HepG2 (cell line): Measurements from ENCODE around the gene EIF4G3. TPM values are rescaled to one million over a fixed set of nuclear protein-coding genes. Genes with fewer than 3 reads are reported as not detected.

ENCODE experiments used
- AKAP8 ChIP-seq: sonication (generic); formaldehyde crosslinking; IDR thresholded peaks from 2 replicates; pipeline ENCODE4 v1.5.1; 2020; ENCODE audit warnings: mild to moderate bottlenecking, missing genetic modification reagents
- E2F2 ChIP-seq: sonication (generic); formaldehyde crosslinking; IDR thresholded peaks from 2 replicates; pipeline ENCODE4 v1.4.0; 2020; ENCODE audit warnings: missing genetic modification reagents, borderline replicate concordance
- FIP1L1 ChIP-seq: fragments of 200-400 bp; formaldehyde crosslinking; IDR thresholded peaks from 2 replicates; pipeline ENCODE4 v1.6.1; 2018; ENCODE audit warnings: low read depth, mild to moderate bottlenecking, low read length, moderate library complexity, borderline replicate concordance; ENCODE audit not compliant: insufficient read depth
- FOXA1 ChIP-seq, 2 experiments: fragments of 450-650 bp in 1 of 2; sonication (generic) in 1 of 2; formaldehyde crosslinking in 1 of 2; IDR thresholded peaks; 2 replicates each; pipeline versions ENCODE4 v1.4.0 to v1.6.1; 2016 to 2020; ENCODE audit warnings: missing genetic modification reagents in 1 of 2
- GABPB1 ChIP-seq: IDR thresholded peaks from 2 replicates; pipeline ENCODE4 v1.6.1; 2016; ENCODE audit warnings: mild to moderate bottlenecking, missing genetic modification reagents, moderate library complexity, missing compliant biosample characterization
- GZF1 ChIP-seq: sonication (generic); formaldehyde crosslinking; IDR thresholded peaks from 2 replicates; pipeline ENCODE4 v1.5.1; 2020; ENCODE audit warnings: mild to moderate bottlenecking, missing genetic modification reagents
- HOXD1 ChIP-seq: sonication (generic); formaldehyde crosslinking; IDR thresholded peaks from 2 replicates; pipeline ENCODE4 v1.5.0; 2020; ENCODE audit warnings: missing genetic modification reagents
- KAT7 ChIP-seq: IDR thresholded peaks from 2 replicates; pipeline ENCODE4 v1.6.1; 2018; ENCODE audit warnings: borderline replicate concordance, missing compliant biosample characterization
- KLF12 ChIP-seq: sonication (generic); formaldehyde crosslinking; IDR thresholded peaks from 2 replicates; pipeline ENCODE4 v1.4.0; 2020; ENCODE audit warnings: missing genetic modification reagents, borderline replicate concordance
- RBM39 ChIP-seq: fragments of 200-400 bp; formaldehyde crosslinking; IDR thresholded peaks from one replicate; pipeline ENCODE4 v1.6.1; 2018; ENCODE audit warnings: antibody characterized with exemption, mild to moderate bottlenecking, low read depth, low read length; ENCODE audit not compliant: poor library complexity, severe bottlenecking
- SMARCC2 ChIP-seq: fragments of 450-650 bp; IDR thresholded peaks from 2 replicates; pipeline ENCODE4 v1.6.1; 2017; ENCODE audit warnings: antibody characterized with exemption, mild to moderate bottlenecking
- SP4 ChIP-seq: sonication (generic); formaldehyde crosslinking; IDR thresholded peaks from 2 replicates; pipeline ENCODE4 v1.8.1; 2023; ENCODE audit warnings: mild to moderate bottlenecking, missing genetic modification reagents
- SP5 ChIP-seq: IDR thresholded peaks from 2 replicates; pipeline ENCODE4 v1.6.1; 2016; ENCODE audit warnings: low read depth, borderline replicate concordance
- TAF1 ChIP-seq: sonication (generic); formaldehyde crosslinking; IDR thresholded peaks from 2 replicates; pipeline ENCODE4 v1.4.0; 2020; ENCODE audit warnings: missing genetic modification reagents
- TBP ChIP-seq: sonication (generic); formaldehyde crosslinking; IDR thresholded peaks from 2 replicates; pipeline ENCODE4 v1.5.0; 2020; ENCODE audit warnings: missing genetic modification reagents
- UBTF ChIP-seq: sonication (generic); formaldehyde crosslinking; IDR thresholded peaks from 2 replicates; pipeline ENCODE4 v1.4.0; 2020; ENCODE audit warnings: mild to moderate bottlenecking, missing genetic modification reagents
- WIZ ChIP-seq: sonication (generic); formaldehyde crosslinking; IDR thresholded peaks from 2 replicates; pipeline ENCODE4 v1.5.1; 2020; ENCODE audit warnings: mild to moderate bottlenecking, missing genetic modification reagents
- ZIK1 ChIP-seq: sonication (generic); formaldehyde crosslinking; IDR thresholded peaks from 2 replicates; pipeline ENCODE4 v1.5.0; 2020; ENCODE audit warnings: mild to moderate bottlenecking, low read depth, missing genetic modification reagents, borderline replicate concordance
- ZMYM4 ChIP-seq: sonication (generic); formaldehyde crosslinking; IDR thresholded peaks from 2 replicates; pipeline ENCODE4 v1.8.1; 2023; ENCODE audit warnings: mild to moderate bottlenecking, missing genetic modification reagents
- ZNF530 ChIP-seq: sonication (generic); formaldehyde crosslinking; IDR thresholded peaks from 2 replicates; pipeline ENCODE4 v1.5.0; 2020; ENCODE audit warnings: low read depth, mild to moderate bottlenecking, missing genetic modification reagents
- ZNF749 ChIP-seq: sonication (generic); formaldehyde crosslinking; IDR thresholded peaks from 2 replicates; pipeline ENCODE4 v1.8.0; 2022; ENCODE audit warnings: mild to moderate bottlenecking, missing genetic modification reagents, moderate library complexity, borderline replicate concordance
- ZNF770 ChIP-seq: sonication (generic); formaldehyde crosslinking; IDR thresholded peaks from 2 replicates; pipeline ENCODE4 v1.5.0; 2020; ENCODE audit warnings: mild to moderate bottlenecking, missing genetic modification reagents
- ZNF782 ChIP-seq: sonication (generic); formaldehyde crosslinking; IDR thresholded peaks from 2 replicates; pipeline ENCODE4 v1.4.0; 2020; ENCODE audit warnings: missing genetic modification reagents, mild to moderate bottlenecking, borderline replicate concordance
- ZNF788 ChIP-seq: sonication (generic); formaldehyde crosslinking; IDR thresholded peaks from 2 replicates; pipeline ENCODE4 v1.5.0; 2020; ENCODE audit warnings: mild to moderate bottlenecking, missing genetic modification reagents, borderline replicate concordance
- polyA plus RNA-seq, 8 experiments: library from polyadenylated mRNA; depleted of rRNA in 3 of 8; stranded (reverse) in 7 of 8; unstranded in 1 of 8; fragments of >200 nt; fragmentation: Illumina TruSeq in 4 of 8; extraction: Trizol in 4 of 8; gene quantifications; 2 replicates each; pipeline versions ENCODE4 v1.2.1 to v1.2.3, GENCODE V29; 2011 to 2016; ENCODE audit warnings: low read depth in 4 of 8, missing spikeins in 1 of 8, mixed read lengths in 1 of 8; ENCODE audit not compliant: insufficient read depth in 1 of 8
- total RNA-seq, 5 experiments: library from RNA; depleted of rRNA; stranded (reverse); fragments of >200 nt; fragmentation: Illumina TruSeq; extraction: Trizol; gene quantifications; 2 replicates each; pipeline ENCODE4 v1.2.3, GENCODE V29; 2016; ENCODE audit warnings: low read depth in 1 of 5

The EIF4G3 gene
- total and polyA plus RNA-seq, 2 of the 13 experiments (the other 11 are each of a cell fraction or from before 2014, with no cell fraction given): 22.2 to 27.6 TPM

- TF ChIP-seq ZNF770 (CRISPR knock-in tag): 0 out of 2 replicates have a peak, but pooled peaks have one; percentile 0
- no peak for TF ChIP-seq ZIK1 (CRISPR knock-in tag)
- TF ChIP-seq E2F2 (CRISPR knock-in tag): peak; percentile 70; the same call in 1 of the 2 replicates
- no peak for TF ChIP-seq GZF1 (CRISPR knock-in tag)
- no peak for TF ChIP-seq FIP1L1
- TF ChIP-seq WIZ: no peak
- no peak for TF ChIP-seq FOXA1 (IDR thresholded peaks at IDR 0.05)
- TF ChIP-seq FOXA1 (CRISPR knock-in tag; IDR thresholded peaks at IDR 0.05): no peak
- TF ChIP-seq TBP (CRISPR knock-in tag): no peak
- peak; percentile 2 for TF ChIP-seq RBM39
- no peak for TF ChIP-seq ZNF782 (CRISPR knock-in tag)
- peak; percentile 55; the same call in 1 of the 2 replicates for TF ChIP-seq KLF12
- TF ChIP-seq TAF1 (CRISPR knock-in tag): peak; percentile 66
- no peak for TF ChIP-seq ZNF749 (CRISPR knock-in tag)
- 0 out of 2 replicates have a peak, but pooled peaks have one; percentile 19 for TF ChIP-seq HOXD1
- TF ChIP-seq SP5 (CRISPR knock-in tag): no peak
- TF ChIP-seq SP4 (CRISPR knock-in tag): no peak; the same call in 1 of the 2 replicates
- TF ChIP-seq ZMYM4: peak; percentile 10; the same call in 1 of the 2 replicates
- TF ChIP-seq GABPB1 (CRISPR knock-in tag): no peak; the same call in none of the 2 replicates
- no peak for TF ChIP-seq UBTF
- peak; percentile 4 for TF ChIP-seq ZNF788
- TF ChIP-seq AKAP8 (CRISPR knock-in tag): no peak
- no peak for TF ChIP-seq SMARCC2
- TF ChIP-seq ZNF530 (CRISPR knock-in tag): no peak
- TF ChIP-seq KAT7 (CRISPR knock-in tag): no peak
These were observed 389.5 kb downstream of the EIF4G3 start, which contains the start of gene HP1BP3 (continued) for GRCh38 chr1:20787029-20787839.
